Calu3 (cell line): ENCODE measurements around the gene LRRC61. TPM values are rescaled to one million over a fixed set of nuclear protein-coding genes. Genes with fewer than 3 reads are reported as not detected.

Experiments
- BruUV-seq: library from RNA; stranded (reverse); fragments of 400-500 nt; replicated peaks from 2 replicates; lab custom pipeline; 2021; lab: Mats Ljungman, UMichigan
- CTCF ChIA-PET: fragments of 300-600 bp; sonication (Branson Sonifier 250); formaldehyde crosslinking; loops from one replicate; lab custom pipeline; 2022; ENCODE audit warnings: antibody characterized with exemption; lab: Charles Lee
- DNase-seq: peaks from one replicate; pipeline ENCODE4 v3.0.0; 2022
- H3K27ac Mint-ChIP-seq: one replicate; pipeline ENCODE4 v1.8.0; 2022; ENCODE audit warnings: mixed read lengths; ENCODE audit not compliant: unreplicated experiment
- H3K27me3 Mint-ChIP-seq: one replicate; pipeline ENCODE4 v1.8.0; 2022; ENCODE audit warnings: mixed read lengths; ENCODE audit not compliant: unreplicated experiment
- H3K36me3 Mint-ChIP-seq: one replicate; pipeline ENCODE4 v1.8.0; 2022; ENCODE audit warnings: mild to moderate bottlenecking, moderate library complexity, mixed read lengths; ENCODE audit not compliant: insufficient read depth, unreplicated experiment
- H3K4me1 Mint-ChIP-seq: one replicate; pipeline ENCODE4 v1.8.0; 2022; ENCODE audit warnings: mild to moderate bottlenecking, low read depth, mixed read lengths; ENCODE audit not compliant: unreplicated experiment
- H3K4me3 Mint-ChIP-seq: one replicate; pipeline ENCODE4 v1.8.0; 2022; ENCODE audit warnings: mild to moderate bottlenecking, low read depth, moderate library complexity, mixed read lengths; ENCODE audit not compliant: unreplicated experiment
- H3K9me3 Mint-ChIP-seq: one replicate; pipeline ENCODE4 v1.8.0; 2022; ENCODE audit warnings: low read depth, mixed read lengths; ENCODE audit not compliant: unreplicated experiment
- CTCF ChIP-seq: fragments of 200-600 bp; IDR thresholded peaks from one replicate; pipeline ENCODE4 v1.8.0; 2022; ENCODE audit warnings: antibody characterized with exemption; ENCODE audit not compliant: unreplicated experiment
- intact Hi-C: fragments of 100-400 bp; cut with micrococcal nuclease; formaldehyde crosslinking; loops from one replicate; pipeline ENCODE4 v1.10.0; 2022; ENCODE audit not compliant: unreplicated experiment
- total RNA-seq: library from RNA; stranded (reverse); gene quantifications from 2 replicates; pipeline ENCODE4 v1.2.3, GENCODE V29; 2022

The LRRC61 gene
- total RNA-seq, 1 experiment from 2014 or later, result 14.6 TPM

DNA sequence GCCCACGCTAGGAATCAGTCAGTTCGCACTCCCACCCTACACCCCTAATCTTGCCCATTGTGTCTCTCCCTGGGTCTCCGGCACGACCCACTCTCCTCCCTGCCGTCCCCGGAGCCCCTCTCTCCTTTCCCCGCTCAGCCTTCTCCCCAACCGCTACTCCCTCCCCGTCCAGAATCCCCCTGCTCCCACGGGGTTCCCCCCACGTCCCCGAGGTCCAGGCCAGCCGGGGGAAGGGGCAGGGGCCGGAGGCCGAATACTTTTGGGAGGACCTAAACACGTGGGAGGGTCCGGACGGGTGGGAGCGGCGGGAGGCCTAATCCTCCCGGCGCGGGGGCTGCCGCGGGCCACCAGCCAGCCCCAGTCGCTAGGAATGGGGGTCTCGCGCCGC, 17.7 kb downstream of the LRRC61 start:
- no peaks in the 10 kb centered on the region for H3K27me3 Mint-ChIP-seq
- H3K4me3 Mint-ChIP-seq, result peak overlapping the region; percentile 76

DNA sequence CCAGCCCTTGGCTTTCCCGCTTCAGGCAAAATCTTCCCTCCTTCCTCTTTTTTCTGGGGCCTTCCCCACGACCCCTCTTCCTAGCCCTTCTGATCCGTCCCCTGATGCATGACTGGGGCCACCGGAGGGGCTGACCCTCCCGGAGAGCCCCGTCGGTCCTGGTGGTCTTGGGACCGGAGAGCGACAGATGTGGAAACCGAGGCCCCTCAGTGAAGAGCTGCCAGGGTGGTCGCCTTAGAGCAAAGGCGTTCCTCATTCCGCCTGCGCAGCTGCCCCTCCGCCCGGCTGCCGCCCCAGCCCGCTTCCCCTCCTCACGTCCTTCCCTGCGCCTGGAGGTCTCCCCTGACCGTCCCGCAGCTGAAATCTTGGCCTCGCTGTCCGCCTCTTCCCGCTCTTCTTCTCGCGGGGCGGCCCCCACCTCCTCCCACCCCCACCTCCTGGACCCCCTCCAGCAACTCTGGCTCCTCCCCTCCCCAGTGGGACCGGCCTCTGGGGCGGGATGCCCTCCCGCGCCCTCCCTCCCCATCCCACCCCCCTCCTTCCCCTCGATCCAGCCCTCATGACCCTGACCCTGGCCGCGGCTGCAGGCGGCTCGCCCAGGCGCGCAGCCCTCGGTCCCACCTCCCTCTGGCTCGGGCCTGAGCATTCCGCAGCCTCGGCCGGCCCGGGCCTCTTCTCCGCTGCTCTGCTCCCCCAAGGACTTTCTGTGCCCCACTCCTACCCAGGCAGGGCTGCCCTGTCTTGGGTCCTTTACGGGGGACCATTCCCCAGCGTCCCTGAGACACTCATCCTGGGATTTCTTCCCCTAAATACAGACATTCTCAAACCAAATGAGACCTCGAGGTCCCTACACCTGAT, 18.3 kb downstream of the LRRC61 start, which contains the start of gene RARRES2:
Gene RARRES2, minus strand, starts transcription at position 367 of the 858 bp plus-strand sequence. CDS start 1,020 bp downstream, outside the sequence.
- Mint-ChIP-seq H3K9me3 (no peaks in the 10 kb centered on the region), H3K36me3 (peaks cover 19% of the 10 kb centered on the region), H3K27me3 (no peaks in the 10 kb centered on the region), H3K4me3 (peak within 1 kb of the TSS; percentile 76), H3K27ac (peak within 1 kb of the TSS; percentile 75), H3K4me1 (peaks cover 18% of the 10 kb centered on the region)
- DNase-seq, result no peak
- CTCF ChIA-PET, result no interaction called here
- no peak for TF ChIP-seq CTCF
- intact Hi-C loops, result no loop called here
- no TSS peak for BruUV-seq

More for the DNA sequence above, 17.7 kb downstream of the LRRC61 start:
- BruUV-seq, result no TSS peak
- no peak for TF ChIP-seq CTCF
- peaks cover 18% of the 10 kb centered on the region for H3K4me1 Mint-ChIP-seq
- H3K36me3 Mint-ChIP-seq, result peaks cover 23% of the 10 kb centered on the region
- CTCF ChIA-PET, result no interaction called here
- intact Hi-C loops, result no loop called here
- H3K9me3 Mint-ChIP-seq, result no peaks in the 10 kb centered on the region
- DNase-seq, result no peak
- H3K27ac Mint-ChIP-seq, result no peak overlapping the region

DNA sequence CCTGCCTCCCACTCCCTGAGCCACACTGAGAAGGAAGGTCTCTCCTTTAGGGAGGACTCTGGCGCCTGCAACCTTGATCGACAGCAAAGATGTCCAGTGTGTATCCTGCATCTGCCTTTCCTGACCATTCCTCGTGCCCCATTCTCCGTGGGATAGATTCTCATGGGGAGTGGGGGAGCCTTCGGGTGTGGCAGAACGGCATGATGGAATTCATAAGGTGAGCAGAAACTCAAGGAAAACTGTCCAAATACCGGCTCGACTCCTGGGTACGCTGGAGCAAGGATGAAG, 18.9 kb downstream of the LRRC61 start:
- TF ChIP-seq CTCF, result no peak
- no TSS peak for BruUV-seq
- CTCF ChIA-PET, result no interaction called here
- Mint-ChIP-seq H3K36me3 (peaks cover 13% of the 10 kb centered on the region), H3K27me3 (no peaks in the 10 kb centered on the region), H3K27ac (no peak overlapping the region), H3K9me3 (no peaks in the 10 kb centered on the region), H3K4me3 (no peak overlapping the region), H3K4me1 (peaks cover 18% of the 10 kb centered on the region)
- DNase-seq, result no peak
- intact Hi-C loops, result no loop called here

DNA sequence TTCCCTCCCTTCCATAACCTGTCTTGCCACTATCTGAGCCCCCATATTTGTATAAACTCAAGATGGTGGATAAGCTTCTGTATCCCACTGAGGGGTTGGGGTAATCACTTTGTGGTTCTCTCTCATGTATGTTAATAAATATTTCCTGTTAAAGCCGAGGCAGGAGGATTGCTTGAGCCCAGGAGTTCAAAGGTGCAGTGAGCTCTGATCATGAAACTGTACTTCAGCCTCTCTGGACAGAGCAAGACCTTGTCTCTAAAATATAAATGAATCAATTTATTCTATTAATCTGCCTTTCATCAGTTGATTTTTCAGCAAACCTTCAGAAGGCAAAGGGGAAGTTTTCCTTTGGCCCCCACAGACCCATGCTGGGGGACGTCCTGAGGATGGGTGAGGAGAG, 20.1 kb downstream of the LRRC61 start:
- BruUV-seq, result no TSS peak
- no peak for TF ChIP-seq CTCF
- peaks cover 18% of the 10 kb centered on the region for H3K4me1 Mint-ChIP-seq
- no peak overlapping the region for H3K27ac Mint-ChIP-seq
- no peak overlapping the region for H3K4me3 Mint-ChIP-seq
- CTCF ChIA-PET, result no interaction called here
- DNase-seq, result no peak
- intact Hi-C loops, result no loop called here
- peaks cover 6% of the 10 kb centered on the region for H3K36me3 Mint-ChIP-seq
- H3K9me3 Mint-ChIP-seq, result no peaks in the 10 kb centered on the region
- no peaks in the 10 kb centered on the region for H3K27me3 Mint-ChIP-seq
